Tibial nerve (tissue), 4 donors: ENCODE results near the gene STX7. TPM values are rescaled to one million over a fixed set of nuclear protein-coding genes. Genes with fewer than 3 reads are reported as not detected.

Experiments
- DNase-seq, 2 donors: peaks; one replicate each; pipeline ENCODE4 v3.0.0-alpha.2; 2019; ENCODE audit warnings: low spot score in 2 of 2
- H3K27ac ChIP-seq, 4 donors: fragments of 200-600 bp; sonication (generic) in 3 of 4; one replicate each; pipeline ENCODE4 v1.5.1; 2017 to 2019; ENCODE audit warnings: mild to moderate bottlenecking in 1 of 4
- H3K27me3 ChIP-seq, 2 donors: fragments of 200-600 bp; sonication (generic) in 1 of 2; one replicate each; pipeline versions ENCODE4 v1.5.1 to v1.6.0; 2017 to 2019
- H3K36me3 ChIP-seq, 3 donors: fragments of 200-600 bp; sonication (generic); one replicate each; pipeline ENCODE4 v1.5.1; 2018 to 2019
- H3K4me1 ChIP-seq, 4 donors: fragments of 200-600 bp; sonication (generic) in 3 of 4; one replicate each; pipeline ENCODE4 v1.5.1; 2017 to 2019
- H3K4me3 ChIP-seq, 4 donors: fragments of 200-600 bp; sonication (generic) in 3 of 4; one replicate each; pipeline ENCODE4 v1.5.1; 2017 to 2019; ENCODE audit warnings: mild to moderate bottlenecking in 1 of 4, moderate library complexity in 1 of 4
- H3K9me3 ChIP-seq, 4 donors: fragments of 200-600 bp; sonication (generic) in 3 of 4; one replicate each; pipeline ENCODE4 v1.5.1; 2017 to 2019
- EP300 ChIP-seq, 2 donors: sonication (generic); formaldehyde crosslinking; IDR thresholded peaks; one replicate each; pipeline ENCODE4 v1.6.1; 2017; ENCODE audit warnings: antibody characterized with exemption in 2 of 2, mild to moderate bottlenecking in 1 of 2
- POLR2A ChIP-seq, 2 donors: fragments of 450-650 bp; IDR thresholded peaks; one replicate each; pipeline ENCODE4 v1.6.1; 2017; ENCODE audit warnings: antibody characterized with exemption in 2 of 2, mild to moderate bottlenecking in 2 of 2, moderate library complexity in 2 of 2
- WGBS, 2 donors: methylation state at CpG; one replicate each; pipeline ENCODE4 v1.1.5; 2018; 5-methylcytosine and 5-hydroxymethylcytosine counted together
- total RNA-seq, 4 donors: library from RNA; depleted of rRNA; stranded (reverse); fragments of >200 nt; gene quantifications; one replicate each; pipeline ENCODE4 v1.1.0, GENCODE V29; 2016
- TF ChIP-seq, protein P1 (sequence below), 5 experiments: fragments of 200-600 bp in 3 of 5; fragments of 450-650 bp in 2 of 5; sonication (generic) in 3 of 5; IDR thresholded peaks; one replicate each; pipeline ENCODE4 v1.5.1; 2016 to 2019; ENCODE audit warnings: antibody characterized with exemption in 5 of 5, mild to moderate bottlenecking in 3 of 5, moderate library complexity in 2 of 5

The STX7 gene
- total RNA-seq, 4 donors from 2014 or later, result 53.4 to 92.0 (median 65.6) TPM

DNA sequence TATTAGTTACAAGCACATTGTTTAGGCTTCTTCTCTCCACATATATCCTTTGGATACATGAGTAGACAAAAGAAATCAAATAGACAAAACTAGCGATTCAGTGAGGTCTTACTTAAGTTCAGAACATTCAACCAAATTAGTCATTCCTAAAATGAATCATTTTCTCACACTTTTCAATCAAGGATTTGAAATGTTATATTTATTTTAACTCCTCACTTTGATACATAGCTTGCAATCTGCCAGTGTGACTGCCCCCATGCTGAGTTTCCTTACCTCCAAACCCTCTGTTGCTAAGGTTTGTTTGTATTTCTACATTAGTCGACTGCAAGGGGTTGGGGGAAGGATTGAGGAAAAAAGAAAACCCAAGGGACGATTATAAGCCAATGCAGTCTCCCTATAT lies 108.2 kb downstream of the STX7 start:
- peaks cover 0 to 13% of the 10 kb centered on the region in 2 donors for H3K27me3 ChIP-seq
- H3K4me3 ChIP-seq, result no peak overlapping the region
- no peak for DNase-seq
- H3K4me1 ChIP-seq, result peaks cover 0 to 15% (median 4%) of the 10 kb centered on the region in 4 donors
- 45 to 69% methylated on average over 3 of the region's 3 CpGs for WGBS, 2 donors
- H3K27ac ChIP-seq, result no peak overlapping the region
- no peaks in the 10 kb centered on the region for H3K36me3 ChIP-seq
- H3K9me3 ChIP-seq, result no peaks in the 10 kb centered on the region
- TF ChIP-seq EP300 (IDR thresholded peaks at IDR 0.05), result no peak
- TF ChIP-seq, protein P1, sequence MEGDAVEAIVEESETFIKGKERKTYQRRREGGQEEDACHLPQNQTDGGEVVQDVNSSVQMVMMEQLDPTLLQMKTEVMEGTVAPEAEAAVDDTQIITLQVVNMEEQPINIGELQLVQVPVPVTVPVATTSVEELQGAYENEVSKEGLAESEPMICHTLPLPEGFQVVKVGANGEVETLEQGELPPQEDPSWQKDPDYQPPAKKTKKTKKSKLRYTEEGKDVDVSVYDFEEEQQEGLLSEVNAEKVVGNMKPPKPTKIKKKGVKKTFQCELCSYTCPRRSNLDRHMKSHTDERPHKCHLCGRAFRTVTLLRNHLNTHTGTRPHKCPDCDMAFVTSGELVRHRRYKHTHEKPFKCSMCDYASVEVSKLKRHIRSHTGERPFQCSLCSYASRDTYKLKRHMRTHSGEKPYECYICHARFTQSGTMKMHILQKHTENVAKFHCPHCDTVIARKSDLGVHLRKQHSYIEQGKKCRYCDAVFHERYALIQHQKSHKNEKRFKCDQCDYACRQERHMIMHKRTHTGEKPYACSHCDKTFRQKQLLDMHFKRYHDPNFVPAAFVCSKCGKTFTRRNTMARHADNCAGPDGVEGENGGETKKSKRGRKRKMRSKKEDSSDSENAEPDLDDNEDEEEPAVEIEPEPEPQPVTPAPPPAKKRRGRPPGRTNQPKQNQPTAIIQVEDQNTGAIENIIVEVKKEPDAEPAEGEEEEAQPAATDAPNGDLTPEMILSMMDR (IDR thresholded peaks at IDR 0.05), result no peak
- TF ChIP-seq POLR2A (IDR thresholded peaks at IDR 0.05), result no peak

DNA sequence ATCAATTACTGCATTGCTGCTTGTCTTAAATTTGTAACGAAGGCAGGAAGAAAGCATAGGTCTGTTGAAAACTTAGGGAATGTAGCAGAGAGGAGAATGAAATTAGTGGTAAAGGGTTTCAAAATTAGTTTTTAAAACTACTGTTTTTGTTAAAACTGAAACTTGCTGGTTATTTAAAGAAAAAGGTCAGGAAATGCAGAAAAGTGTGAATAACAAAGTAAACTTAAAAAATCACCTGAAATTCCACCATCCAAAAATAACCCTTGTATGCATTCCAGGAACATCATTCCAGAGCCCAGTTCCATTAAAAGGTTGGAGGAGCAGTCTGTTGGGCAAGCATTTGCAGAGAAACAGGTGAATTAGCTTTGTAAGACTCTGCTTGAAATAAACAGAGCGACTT lies 108.6 kb downstream of the STX7 start:
- no peaks in the 10 kb centered on the region for H3K9me3 ChIP-seq
- TF ChIP-seq POLR2A (IDR thresholded peaks at IDR 0.05), result no peak
- no peak for TF ChIP-seq EP300 (IDR thresholded peaks at IDR 0.05)
- TF ChIP-seq, protein P1 (IDR thresholded peaks at IDR 0.05), result no peak
- H3K36me3 ChIP-seq, result no peaks in the 10 kb centered on the region
- WGBS, 2 donors, result 62 to 65% methylated on average over 2 of the region's 2 CpGs
- no peak overlapping the region for H3K27ac ChIP-seq
- H3K27me3 ChIP-seq, result peaks cover 0 to 13% of the 10 kb centered on the region in 2 donors
- H3K4me3 ChIP-seq, result no peak overlapping the region
- no peak for DNase-seq
- H3K4me1 ChIP-seq, result peaks cover 0 to 15% (median 4%) of the 10 kb centered on the region in 4 donors

DNA sequence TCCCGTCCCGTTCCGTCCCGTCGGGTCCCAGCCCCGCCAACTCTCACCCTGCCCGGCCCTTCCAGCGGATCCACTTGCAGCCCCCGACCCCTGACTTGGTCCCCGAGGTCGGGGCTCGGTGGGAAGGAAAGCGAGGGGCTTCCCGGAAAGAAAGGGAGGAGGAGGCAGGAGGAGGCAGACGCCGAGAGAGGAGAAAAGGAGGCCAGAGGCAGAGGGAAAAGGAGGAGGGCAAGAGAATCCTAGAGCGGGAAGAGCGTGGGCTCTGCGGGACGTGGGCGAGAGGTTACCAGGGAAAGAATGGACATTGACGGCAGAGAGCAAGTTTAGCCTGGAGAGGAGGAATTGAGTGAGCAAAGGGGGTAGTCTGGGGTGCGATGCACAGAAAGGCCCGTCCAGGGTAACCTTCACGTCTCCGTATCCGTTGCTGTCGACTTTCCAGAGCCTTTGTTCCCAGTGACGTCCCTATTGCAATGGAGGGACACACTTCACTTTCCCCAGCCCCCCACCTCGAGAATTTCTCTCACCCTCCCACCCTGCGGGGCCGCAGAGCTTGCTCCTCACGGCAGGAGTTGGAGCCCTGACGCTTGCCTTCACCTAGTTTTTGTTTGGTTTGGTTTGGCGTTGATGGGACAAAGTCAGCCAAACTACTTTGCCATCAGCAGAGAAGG lies 111.2 kb downstream of the STX7 start:
- Histone ChIP-seq H3K27me3 (peaks cover 0 to 13% of the 10 kb centered on the region in 2 donors), H3K36me3 (no peaks in the 10 kb centered on the region), H3K9me3 (no peaks in the 10 kb centered on the region), H3K4me1 (peaks cover 0 to 15% (median 4%) of the 10 kb centered on the region in 4 donors), H3K27ac (peak overlapping the region in 3 of 4 donors; percentile 10 to 76 (median 45)), H3K4me3 (peak overlapping the region; percentile 47 to 82 (median 72))
- WGBS, 2 donors, result 15 to 25% methylated on average over 30 to 35 of the region's 35 CpGs
- TF ChIP-seq EP300 (IDR thresholded peaks at IDR 0.05) (no peak), POLR2A (IDR thresholded peaks at IDR 0.05) (no peak)
- TF ChIP-seq, protein P1 (IDR thresholded peaks at IDR 0.05), result no peak
- no peak for DNase-seq

DNA sequence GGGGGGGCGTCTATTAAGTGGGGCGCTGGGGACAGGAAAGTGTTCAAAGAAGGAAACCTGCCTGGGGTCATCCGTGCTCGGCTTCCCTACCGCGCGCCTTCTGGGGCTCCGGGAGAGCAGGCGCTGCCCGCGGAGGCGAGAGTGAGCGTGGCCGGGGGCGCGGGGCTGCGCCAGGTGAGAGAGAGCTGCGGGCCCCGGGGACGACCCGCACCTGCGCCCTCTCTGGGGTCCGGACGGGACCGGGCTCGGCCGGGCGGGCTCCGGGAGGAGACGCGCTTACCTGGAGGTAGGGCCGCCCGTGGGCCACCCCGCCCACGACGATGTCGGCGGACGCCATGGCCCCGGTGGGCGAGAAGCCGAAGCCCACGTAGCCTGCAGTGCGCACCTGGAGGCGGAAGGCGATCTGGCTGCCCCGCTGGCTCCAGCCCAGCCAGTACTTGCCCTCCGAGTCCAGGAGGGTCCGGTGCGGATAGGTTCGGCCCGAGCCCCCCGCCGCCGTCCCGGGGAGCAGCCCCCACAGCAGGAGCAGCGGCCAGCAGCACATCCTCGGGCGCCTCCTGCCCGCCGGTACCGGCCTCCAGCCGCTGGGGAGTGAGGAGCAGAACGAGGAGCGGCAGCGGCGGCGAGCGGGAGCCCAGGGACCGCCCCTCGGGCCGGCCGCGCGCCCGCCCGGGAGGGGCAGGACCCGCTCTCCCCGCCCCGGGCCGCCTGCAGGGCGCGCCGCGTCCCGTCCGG lies 111.9 kb downstream of the STX7 start, which contains the start of gene MOXD1:
Gene MOXD1, minus strand, starts transcription at position 593 of the 735 bp plus-strand sequence. Its CDS starts 49 bp downstream, at position 544.
- Histone ChIP-seq H3K9me3 (no peaks in the 10 kb centered on the region), H3K4me1 (peaks cover 0 to 15% (median 4%) of the 10 kb centered on the region in 4 donors), H3K4me3 (peak within 1 kb of the TSS; percentile 47 to 82 (median 72)), H3K27ac (peak within 1 kb of the TSS; percentile 10 to 76 (median 72)), H3K27me3 (peaks cover 0 to 13% of the 10 kb centered on the region in 2 donors), H3K36me3 (no peaks in the 10 kb centered on the region)
- WGBS, 2 donors, result 1% methylated on average over 26 to 50 of the region's 87 CpGs
- TF ChIP-seq POLR2A (IDR thresholded peaks at IDR 0.05) (peak in 1 of 2 donors; percentile 43), EP300 (IDR thresholded peaks at IDR 0.05) (peak in 1 of 2 donors; percentile 34)
- TF ChIP-seq, protein P1 (IDR thresholded peaks at IDR 0.05), result peak in 2 of 5 experiments; percentile 35 to 61
- DNase-seq, result no peak

DNA sequence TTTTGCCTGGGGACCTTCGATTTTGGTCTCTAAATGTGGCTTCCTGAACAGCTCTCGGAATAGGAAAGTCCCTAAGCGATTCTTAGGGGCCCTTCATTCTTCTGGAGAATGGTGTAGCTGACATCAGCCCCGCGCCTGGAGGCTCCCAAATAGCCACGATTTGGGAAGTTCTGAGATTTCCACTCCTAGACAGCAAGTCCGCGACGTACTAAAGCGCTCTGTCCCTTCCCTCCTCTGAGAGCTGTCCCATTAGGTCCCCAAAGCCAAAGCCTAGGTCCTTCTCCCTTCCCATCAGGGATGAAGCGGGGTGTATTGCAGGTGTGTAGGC lies 112.4 kb downstream of the STX7 start:
- TF ChIP-seq EP300 (IDR thresholded peaks at IDR 0.05) (no peak), POLR2A (IDR thresholded peaks at IDR 0.05) (no peak)
- TF ChIP-seq, protein P1 (IDR thresholded peaks at IDR 0.05), result no peak
- Histone ChIP-seq H3K9me3 (peaks cover 0 to 5% (median 2%) of the 10 kb centered on the region in 4 donors), H3K27me3 (peaks cover 0 to 13% of the 10 kb centered on the region in 2 donors), H3K4me3 (peak overlapping the region; percentile 47 to 82 (median 72)), H3K4me1 (peaks cover 0 to 15% (median 4%) of the 10 kb centered on the region in 4 donors), H3K27ac (peak overlapping the region; percentile 10 to 76 (median 72)), H3K36me3 (no peaks in the 10 kb centered on the region)
- no peak for DNase-seq
- 9 to 16% methylated on average over 8 to 11 of the region's 11 CpGs for WGBS, 2 donors
